HepG2 (cell line): ENCODE measurements around the gene GK.

ENCODE experiments used
- CTCF ChIP-seq: sonication (generic); formaldehyde crosslinking; IDR thresholded peaks from 2 replicates; pipeline ENCODE4 v1.5.0; 2020; ENCODE audit warnings: mild to moderate bottlenecking, missing genetic modification reagents, moderate library complexity
- ELF4 ChIP-seq: sonication (generic); formaldehyde crosslinking; IDR thresholded peaks from 2 replicates; pipeline ENCODE4 v1.5.0; 2020; ENCODE audit warnings: missing genetic modification reagents, mild to moderate bottlenecking, moderate library complexity, borderline replicate concordance
- FOXP4 ChIP-seq: sonication (generic); formaldehyde crosslinking; IDR thresholded peaks from 2 replicates; pipeline ENCODE4 v1.4.0; 2020; ENCODE audit warnings: missing genetic modification reagents
- JUND ChIP-seq: sonication (generic); formaldehyde crosslinking; IDR thresholded peaks from 2 replicates; pipeline ENCODE4 v1.8.0; 2022; ENCODE audit warnings: mild to moderate bottlenecking, missing genetic modification reagents
- PRPF4 ChIP-seq: fragments of 200-400 bp; formaldehyde crosslinking; IDR thresholded peaks from 2 replicates; pipeline ENCODE4 v1.6.1; 2016; ENCODE audit warnings: low read length, low read depth; ENCODE audit not compliant: poor library complexity, severe bottlenecking
- RAD21 ChIP-seq: fragments of 450-650 bp; formaldehyde crosslinking; IDR thresholded peaks from 2 replicates; pipeline ENCODE4 v1.5.0; 2020; ENCODE audit warnings: mild to moderate bottlenecking
- TFAP4 ChIP-seq: sonication (generic); IDR thresholded peaks from 2 replicates; pipeline ENCODE4 v1.6.1; 2016; ENCODE audit warnings: low read depth, borderline replicate concordance
- ZNF572 ChIP-seq: sonication (generic); formaldehyde crosslinking; IDR thresholded peaks from 2 replicates; pipeline ENCODE4 v1.5.1; 2020; ENCODE audit warnings: mild to moderate bottlenecking, missing genetic modification reagents

GRCh38 chrX:30618160-30618765, 35.0 kb upstream of the GK start:
- no peak for TF ChIP-seq PRPF4
- no peak for TF ChIP-seq TFAP4
- no peak for TF ChIP-seq JUND
- TF ChIP-seq FOXP4 = no peak
- peak; percentile 47 for TF ChIP-seq CTCF (CRISPR knock-in tag)
- TF ChIP-seq RAD21 = no peak
- no peak for TF ChIP-seq ELF4 (CRISPR knock-in tag)
- TF ChIP-seq ZNF572 (CRISPR knock-in tag) = no peak
